SK-N-SH (cell line): Measurements from ENCODE around the gene GORASP1. TPM values are rescaled to one million over a fixed set of nuclear protein-coding genes. Genes with fewer than 3 reads are reported as not detected.

Source experiments
- CTCF ChIA-PET: fragments of 300-600, 350-600 bp; formaldehyde crosslinking; extraction: SDS; loops from one replicate; lab custom pipeline; 2021; lab: Yijun Ruan, JAX
- POLR2A ChIA-PET: fragments of 350-600 bp; sonication (Branson Sonifier 250); formaldehyde crosslinking; extraction: SDS; loops from one replicate; lab custom pipeline; 2020; ENCODE audit warnings: antibody characterized with exemption, inconsistent platforms; lab: Yijun Ruan, JAX
- DNase-seq: peaks from one replicate; pipeline ENCODE4 v3.0.0; 2012
- H2AFZ ChIP-seq: fragments of 200-600 bp; sonication (generic); 2 replicates; pipeline ENCODE4 v1.8.1; 2016; ENCODE audit warnings: antibody characterized with exemption, mild to moderate bottlenecking, low read depth
- H3F3A ChIP-seq: fragments of 200-600 bp; sonication (generic); replicated peaks from 2 replicates; pipeline ENCODE3; 2016; ENCODE audit warnings: antibody characterized with exemption, mild to moderate bottlenecking; ENCODE audit not compliant: insufficient read depth
- H3K27ac ChIP-seq, 2 experiments: fragments of 200-500 bp in 1 of 2; fragments of 200-600 bp in 1 of 2; sonication (Bioruptor generic) in 1 of 2; sonication (generic), shearing (Covaris generic) in 1 of 2; 2 replicates each; pipeline versions ENCODE4 v1.5.1 to v1.6.1; 2014 to 2016; ENCODE audit warnings: low read depth in 2 of 2, inconsistent platforms in 1 of 2, low read length in 1 of 2, mild to moderate bottlenecking in 1 of 2, mixed read lengths in 1 of 2
- H3K27me3 ChIP-seq: fragments of 200-600 bp; sonication (generic), shearing (Covaris generic); 2 replicates; pipeline ENCODE4 v1.6.1; 2016; ENCODE audit warnings: mixed run types; ENCODE audit not compliant: insufficient read depth
- H3K36me3 ChIP-seq, 2 experiments: fragments of 200-500 bp in 1 of 2; fragments of 200-600 bp in 1 of 2; sonication (Bioruptor generic) in 1 of 2; sonication (generic) in 1 of 2; replicated peaks in 1 of 2; 2 replicates each; pipeline versions ENCODE3 to v1.5.1; 2014 to 2016; ENCODE audit warnings: low read length in 1 of 2, mild to moderate bottlenecking in 1 of 2; ENCODE audit not compliant: insufficient read depth in 2 of 2, control insufficient read depth in 1 of 2
- H3K4me1 ChIP-seq, 2 experiments: fragments of 200-500 bp in 1 of 2; fragments of 200-600 bp in 1 of 2; sonication (Bioruptor generic) in 1 of 2; sonication (generic), shearing (Covaris generic) in 1 of 2; 2 replicates each; pipeline versions ENCODE4 v1.5.1 to v1.6.1; 2014 to 2016; ENCODE audit warnings: low read depth in 1 of 2, low read length in 1 of 2, mixed run types in 1 of 2; ENCODE audit not compliant: insufficient read depth in 2 of 2, control insufficient read depth in 1 of 2
- H3K4me2 ChIP-seq: fragments of 200-600 bp; sonication (generic), shearing (Covaris generic); 2 replicates; pipeline ENCODE4 v1.6.1; 2017; ENCODE audit warnings: mixed run types
- H3K4me3 ChIP-seq, 2 experiments: fragments of 200-500 bp in 1 of 2; fragments of 200-600 bp in 1 of 2; sonication (Bioruptor generic) in 1 of 2; sonication (generic), shearing (Covaris generic) in 1 of 2; 2 replicates each; pipeline versions ENCODE4 v1.5.1 to v1.8.1; 2014 to 2016; ENCODE audit warnings: low read depth in 2 of 2, inconsistent platforms in 1 of 2, low read length in 1 of 2, mild to moderate bottlenecking in 1 of 2, mixed read lengths in 1 of 2, moderate library complexity in 1 of 2
- H3K79me2 ChIP-seq: fragments of 200-600 bp; sonication (generic); 2 replicates; pipeline ENCODE4 v1.8.1; 2017; ENCODE audit warnings: mild to moderate bottlenecking; ENCODE audit not compliant: insufficient read depth
- H3K9ac ChIP-seq: fragments of 200-600 bp; sonication (generic); 2 replicates; pipeline ENCODE4 v1.6.1; 2017; ENCODE audit warnings: mixed run types
- H3K9me2 ChIP-seq: fragments of 200-600 bp; sonication (generic); 2 replicates; pipeline ENCODE4 v1.6.1; 2017; ENCODE audit warnings: mixed run types
- H3K9me3 ChIP-seq: fragments of 200-600 bp; sonication (generic); 2 replicates; pipeline ENCODE4 v1.6.1; 2017; ENCODE audit warnings: mixed run types, mild to moderate bottlenecking, moderate library complexity
- H4K20me1 ChIP-seq: fragments of 200-600 bp; sonication (generic); 2 replicates; pipeline ENCODE4 v1.6.1; 2017; ENCODE audit warnings: mild to moderate bottlenecking, mixed run types; ENCODE audit not compliant: insufficient read depth
- ELF1 ChIP-seq: IDR thresholded peaks from 2 replicates; pipeline ENCODE4 v1.4.0; 2012
- EZH2phosphoT487 ChIP-seq: fragments of 200-600 bp; sonication (generic); IDR thresholded peaks from 2 replicates; pipeline ENCODE4 v1.6.1; 2017; ENCODE audit warnings: low read depth, mixed run types, mild to moderate bottlenecking, antibody characterized with exemption, moderate library complexity, borderline replicate concordance
- FOSL2 ChIP-seq: IDR thresholded peaks from 2 replicates; pipeline ENCODE4 v1.4.0; 2012; ENCODE audit warnings: low read depth, mild to moderate bottlenecking, moderate library complexity, borderline replicate concordance
- JUND ChIP-seq: IDR thresholded peaks from 2 replicates; pipeline ENCODE4 v1.4.0; 2012
- MXI1 ChIP-seq: IDR thresholded peaks from 2 replicates; pipeline ENCODE4 v1.6.1; 2012; ENCODE audit warnings: mild to moderate bottlenecking, low read depth, low read length, improper control_type of control experiment
- NRF1 ChIP-seq: IDR thresholded peaks from 2 replicates; pipeline ENCODE4 v1.6.1; 2012; ENCODE audit warnings: low read depth, mild to moderate bottlenecking, low read length
- POLR2AphosphoS5 ChIP-seq: IDR thresholded peaks from 2 replicates; pipeline ENCODE4 v1.6.1; 2012; ENCODE audit warnings: low read depth, low read length
- SIN3A ChIP-seq: IDR thresholded peaks from 2 replicates; pipeline ENCODE4 v1.6.1; 2012; ENCODE audit warnings: low read depth, mild to moderate bottlenecking, low read length, moderate library complexity, borderline replicate concordance
- TCF12 ChIP-seq: IDR thresholded peaks from 2 replicates; pipeline ENCODE4 v1.4.0; 2012
- YY1 ChIP-seq: IDR thresholded peaks from 2 replicates; pipeline ENCODE4 v1.4.0; 2012; ENCODE audit warnings: low read depth, mild to moderate bottlenecking
- WGBS: methylation state at CpG from one replicate; pipeline ENCODE4 v1.1.6; 2017; ENCODE audit warnings: low lambda C conversion rate; 5-methylcytosine and 5-hydroxymethylcytosine counted together
- polyA plus RNA-seq, 3 experiments: library from polyadenylated mRNA; depleted of rRNA; stranded (reverse); fragments of >200 nt; gene quantifications; 2 replicates each; pipeline ENCODE4 v1.2.3, GENCODE V29; 2012
- TF ChIP-seq, protein P1 (sequence below): IDR thresholded peaks from 2 replicates; pipeline ENCODE4; 2012
- TF ChIP-seq, protein P2 (sequence below): IDR thresholded peaks from 2 replicates; pipeline ENCODE4 v1.6.1; 2012; ENCODE audit warnings: mild to moderate bottlenecking, low read depth, low read length, moderate library complexity
- TF ChIP-seq, protein P3 (sequence below): IDR thresholded peaks from 2 replicates; pipeline ENCODE4 v1.4.0; 2012; ENCODE audit warnings: low read depth, borderline replicate concordance

The GORASP1 gene
- polyA plus RNA-seq, 1 of the 3 experiments (the other 2 are of a cell fraction), result 44.3 TPM

DNA sequence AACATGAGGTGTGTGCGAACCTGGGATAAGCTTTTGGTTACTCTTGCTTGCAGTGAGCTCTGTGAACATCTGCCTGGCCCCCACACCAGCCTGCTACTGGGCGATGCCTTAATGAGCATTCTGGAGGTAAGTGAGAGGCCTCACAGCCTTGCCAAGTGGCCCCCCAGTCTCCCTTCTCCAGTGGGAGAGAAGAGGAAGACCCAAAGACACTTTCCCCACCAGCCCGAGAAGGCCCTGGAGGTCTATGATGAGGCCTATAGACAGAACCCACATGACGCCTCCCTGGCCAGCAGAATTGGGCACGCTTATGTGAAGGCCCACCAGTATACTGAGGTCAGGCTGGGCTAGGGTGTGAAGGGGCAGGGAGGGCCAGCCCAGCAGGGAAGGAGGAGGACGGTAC, 22.6 kb upstream of the GORASP1 start:
- ChIA-PET POLR2A (no interaction called here), CTCF (interaction anchor here (0.7 to 14.8 kb wide), 3 partner anchors 16 to 160 kb away, joined by 3 to 223 read pairs (median 3); no protein-coding TSS in a partner anchor)
- Histone ChIP-seq H3K27ac (no peak overlapping the region), H3K27me3 (no peaks in the 10 kb centered on the region), H3K9me2 (no peaks in the 10 kb centered on the region), H3F3A (no peaks in the 10 kb centered on the region), H3K79me2 (no peaks in the 10 kb centered on the region), H3K36me3 (no peaks in the 10 kb centered on the region), H3K9me3 (no peaks in the 10 kb centered on the region), H3K4me2 (no peak overlapping the region), H3K4me1 (0 out of 4 replicates have a peak, but pooled peaks cover 0 to 6% of the 10 kb centered on the region in 2 experiments), H2AFZ (no peak overlapping the region), H3K4me3 (no peak overlapping the region), H4K20me1 (no peaks in the 10 kb centered on the region), H3K9ac (no peak overlapping the region)
- no peak for DNase-seq
- TF ChIP-seq POLR2AphosphoS5 (no peak), MXI1 (no peak), JUND (no peak)
- TF ChIP-seq, protein P1, sequence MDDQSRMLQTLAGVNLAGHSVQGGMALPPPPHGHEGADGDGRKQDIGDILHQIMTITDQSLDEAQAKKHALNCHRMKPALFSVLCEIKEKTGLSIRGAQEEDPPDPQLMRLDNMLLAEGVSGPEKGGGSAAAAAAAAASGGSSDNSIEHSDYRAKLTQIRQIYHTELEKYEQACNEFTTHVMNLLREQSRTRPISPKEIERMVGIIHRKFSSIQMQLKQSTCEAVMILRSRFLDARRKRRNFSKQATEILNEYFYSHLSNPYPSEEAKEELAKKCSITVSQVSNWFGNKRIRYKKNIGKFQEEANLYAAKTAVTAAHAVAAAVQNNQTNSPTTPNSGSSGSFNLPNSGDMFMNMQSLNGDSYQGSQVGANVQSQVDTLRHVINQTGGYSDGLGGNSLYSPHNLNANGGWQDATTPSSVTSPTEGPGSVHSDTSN, result no peak
- 98% methylated on average over 5 of the region's 6 CpGs for WGBS

DNA sequence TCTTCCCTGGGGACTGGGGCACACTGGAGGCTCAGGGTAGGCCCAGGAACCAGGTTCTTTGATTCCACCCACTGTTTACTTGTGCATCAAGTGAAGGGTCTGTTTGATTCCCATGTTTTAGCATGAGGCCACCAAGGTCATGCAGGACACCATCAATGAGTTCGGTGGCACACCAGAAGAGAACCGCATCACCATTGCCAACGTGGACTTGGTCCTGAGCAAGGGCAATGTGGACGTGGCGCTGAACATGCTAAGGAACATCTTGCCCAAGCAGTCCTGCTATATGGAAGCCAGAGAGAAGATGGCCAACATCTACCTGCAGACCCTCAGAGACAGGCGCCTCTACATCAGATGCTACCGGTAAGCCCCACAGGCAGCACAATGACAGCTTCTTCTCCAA, 21.5 kb upstream of the GORASP1 start:
- Histone ChIP-seq H3K27ac (no peak overlapping the region), H3K9ac (no peak overlapping the region), H2AFZ (no peak overlapping the region), H3F3A (no peaks in the 10 kb centered on the region), H3K79me2 (no peaks in the 10 kb centered on the region), H3K9me2 (no peaks in the 10 kb centered on the region), H3K36me3 (no peaks in the 10 kb centered on the region), H3K9me3 (no peaks in the 10 kb centered on the region), H3K4me3 (no peak overlapping the region), H4K20me1 (no peaks in the 10 kb centered on the region), H3K27me3 (no peaks in the 10 kb centered on the region), H3K4me2 (no peak overlapping the region), H3K4me1 (0 out of 4 replicates have a peak, but pooled peaks cover 0 to 6% of the 10 kb centered on the region in 2 experiments)
- POLR2A ChIA-PET, result no interaction called here
- WGBS, result 94% methylated on average over 7 of the region's 7 CpGs
- CTCF ChIA-PET, result interaction anchor here (1.4 to 14.8 kb wide), 3 partner anchors 15 to 162 kb away, joined by 3 to 223 read pairs (median 59); no protein-coding TSS in a partner anchor
- no peak for DNase-seq
- TF ChIP-seq NRF1 (no peak), EZH2phosphoT487 (no peak)

DNA sequence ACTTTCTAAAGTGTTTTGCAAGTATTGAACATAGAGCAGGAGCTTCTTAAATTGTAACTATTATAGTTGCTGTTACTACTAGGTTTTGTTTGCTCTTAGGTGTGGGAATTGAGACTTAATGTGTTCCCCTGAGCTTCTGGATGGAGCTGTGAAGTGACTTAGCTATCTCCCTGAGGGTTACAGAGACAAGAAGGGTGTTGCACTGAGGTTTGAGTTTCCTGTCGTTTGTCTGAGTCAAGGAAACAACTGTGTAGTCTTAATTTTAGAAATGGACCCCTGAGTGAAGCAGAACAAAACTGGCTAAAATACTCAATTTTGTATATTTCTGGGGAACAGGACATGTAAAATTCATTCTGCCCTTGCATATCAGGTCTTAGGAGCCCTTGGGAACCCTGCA, 20.5 kb upstream of the GORASP1 start:
- Histone ChIP-seq H3K79me2 (no peaks in the 10 kb centered on the region), H3K4me1 (0 out of 4 replicates have a peak, but pooled peaks cover 0 to 6% of the 10 kb centered on the region in 2 experiments), H3F3A (no peaks in the 10 kb centered on the region), H3K4me2 (no peak overlapping the region), H2AFZ (no peak overlapping the region), H3K27me3 (no peaks in the 10 kb centered on the region), H4K20me1 (no peaks in the 10 kb centered on the region), H3K9me3 (no peaks in the 10 kb centered on the region), H3K4me3 (no peak overlapping the region), H3K27ac (no peak overlapping the region), H3K9me2 (no peaks in the 10 kb centered on the region), H3K36me3 (no peaks in the 10 kb centered on the region), H3K9ac (no peak overlapping the region)
- TF ChIP-seq YY1 (no peak), TCF12 (no peak), ELF1 (no peak), FOSL2 (no peak), SIN3A (no peak)
- TF ChIP-seq, protein P2, sequence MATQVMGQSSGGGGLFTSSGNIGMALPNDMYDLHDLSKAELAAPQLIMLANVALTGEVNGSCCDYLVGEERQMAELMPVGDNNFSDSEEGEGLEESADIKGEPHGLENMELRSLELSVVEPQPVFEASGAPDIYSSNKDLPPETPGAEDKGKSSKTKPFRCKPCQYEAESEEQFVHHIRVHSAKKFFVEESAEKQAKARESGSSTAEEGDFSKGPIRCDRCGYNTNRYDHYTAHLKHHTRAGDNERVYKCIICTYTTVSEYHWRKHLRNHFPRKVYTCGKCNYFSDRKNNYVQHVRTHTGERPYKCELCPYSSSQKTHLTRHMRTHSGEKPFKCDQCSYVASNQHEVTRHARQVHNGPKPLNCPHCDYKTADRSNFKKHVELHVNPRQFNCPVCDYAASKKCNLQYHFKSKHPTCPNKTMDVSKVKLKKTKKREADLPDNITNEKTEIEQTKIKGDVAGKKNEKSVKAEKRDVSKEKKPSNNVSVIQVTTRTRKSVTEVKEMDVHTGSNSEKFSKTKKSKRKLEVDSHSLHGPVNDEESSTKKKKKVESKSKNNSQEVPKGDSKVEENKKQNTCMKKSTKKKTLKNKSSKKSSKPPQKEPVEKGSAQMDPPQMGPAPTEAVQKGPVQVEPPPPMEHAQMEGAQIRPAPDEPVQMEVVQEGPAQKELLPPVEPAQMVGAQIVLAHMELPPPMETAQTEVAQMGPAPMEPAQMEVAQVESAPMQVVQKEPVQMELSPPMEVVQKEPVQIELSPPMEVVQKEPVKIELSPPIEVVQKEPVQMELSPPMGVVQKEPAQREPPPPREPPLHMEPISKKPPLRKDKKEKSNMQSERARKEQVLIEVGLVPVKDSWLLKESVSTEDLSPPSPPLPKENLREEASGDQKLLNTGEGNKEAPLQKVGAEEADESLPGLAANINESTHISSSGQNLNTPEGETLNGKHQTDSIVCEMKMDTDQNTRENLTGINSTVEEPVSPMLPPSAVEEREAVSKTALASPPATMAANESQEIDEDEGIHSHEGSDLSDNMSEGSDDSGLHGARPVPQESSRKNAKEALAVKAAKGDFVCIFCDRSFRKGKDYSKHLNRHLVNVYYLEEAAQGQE, result no peak
- TF ChIP-seq, protein P3, sequence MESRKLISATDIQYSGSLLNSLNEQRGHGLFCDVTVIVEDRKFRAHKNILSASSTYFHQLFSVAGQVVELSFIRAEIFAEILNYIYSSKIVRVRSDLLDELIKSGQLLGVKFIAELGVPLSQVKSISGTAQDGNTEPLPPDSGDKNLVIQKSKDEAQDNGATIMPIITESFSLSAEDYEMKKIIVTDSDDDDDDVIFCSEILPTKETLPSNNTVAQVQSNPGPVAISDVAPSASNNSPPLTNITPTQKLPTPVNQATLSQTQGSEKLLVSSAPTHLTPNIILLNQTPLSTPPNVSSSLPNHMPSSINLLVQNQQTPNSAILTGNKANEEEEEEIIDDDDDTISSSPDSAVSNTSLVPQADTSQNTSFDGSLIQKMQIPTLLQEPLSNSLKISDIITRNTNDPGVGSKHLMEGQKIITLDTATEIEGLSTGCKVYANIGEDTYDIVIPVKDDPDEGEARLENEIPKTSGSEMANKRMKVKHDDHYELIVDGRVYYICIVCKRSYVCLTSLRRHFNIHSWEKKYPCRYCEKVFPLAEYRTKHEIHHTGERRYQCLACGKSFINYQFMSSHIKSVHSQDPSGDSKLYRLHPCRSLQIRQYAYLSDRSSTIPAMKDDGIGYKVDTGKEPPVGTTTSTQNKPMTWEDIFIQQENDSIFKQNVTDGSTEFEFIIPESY, result no peak
- no peak for DNase-seq
- CTCF ChIA-PET, result interaction anchor here (0.7 to 14.8 kb wide), 11 partner anchors 11 to 163 kb away, joined by 3 to 223 read pairs (median 6); partner anchors contain the start of gene CX3CR1
- POLR2A ChIA-PET, result no interaction called here
- 23% methylated on average over 1 of the region's 1 CpG for WGBS
